H9 (cell line): ENCODE measurements around the gene ANKRD65. TPM values are rescaled to one million over a fixed set of nuclear protein-coding genes. Genes with fewer than 3 reads are reported as not detected.

ENCODE experiments used
- DNase-seq: peaks from one replicate; pipeline ENCODE4 v3.0.0-alpha.2; 2017
- H2AFZ ChIP-seq: one replicate; pipeline ENCODE4 v1.6.1; 2013; ENCODE audit warnings: mild to moderate bottlenecking, low read length, control low read depth, moderate library complexity
- H2AK5ac ChIP-seq: 2 replicates; pipeline ENCODE4 v1.6.1; 2013; ENCODE audit warnings: low read length, control low read depth, mixed read lengths; ENCODE audit not compliant: insufficient read length
- H2BK120ac ChIP-seq: one replicate; pipeline ENCODE4 v1.6.1; 2013; ENCODE audit warnings: low read depth, mild to moderate bottlenecking, low read length, control low read depth, inconsistent platforms; ENCODE audit not compliant: poor library complexity, severe bottlenecking
- H2BK12ac ChIP-seq: 2 replicates; pipeline ENCODE4 v1.6.1; 2013; ENCODE audit warnings: low read length, control low read depth, mixed read lengths, low read depth; ENCODE audit not compliant: insufficient read length
- H2BK15ac ChIP-seq: 2 replicates; pipeline ENCODE4 v1.6.1; 2013; ENCODE audit warnings: low read depth, low read length, control low read depth
- H2BK20ac ChIP-seq: one replicate; pipeline ENCODE4 v1.6.1; 2013; ENCODE audit warnings: low read depth, mild to moderate bottlenecking, low read length, control low read depth, inconsistent platforms; ENCODE audit not compliant: poor library complexity, severe bottlenecking
- H2BK5ac ChIP-seq: 2 replicates; pipeline ENCODE4 v1.6.1; 2013; ENCODE audit warnings: low read length, control low read depth, mixed read lengths; ENCODE audit not compliant: insufficient read length
- H3K14ac ChIP-seq: 2 replicates; pipeline ENCODE4 v1.6.1; 2013; ENCODE audit warnings: low read length, control low read depth; ENCODE audit not compliant: insufficient read depth
- H3K18ac ChIP-seq: 2 replicates; pipeline ENCODE4 v1.6.1; 2013; ENCODE audit warnings: low read depth, mild to moderate bottlenecking, mixed read lengths, low read length, control low read depth; ENCODE audit not compliant: insufficient read length
- H3K23ac ChIP-seq: 2 replicates; pipeline ENCODE4 v1.6.1; 2013; ENCODE audit warnings: low read length, control low read depth, mixed read lengths, low read depth; ENCODE audit not compliant: insufficient read length
- H3K23me2 ChIP-seq: 2 replicates; pipeline ENCODE4 v1.6.1; 2013; ENCODE audit warnings: low read depth, mild to moderate bottlenecking, mixed read lengths, low read length, control low read depth; ENCODE audit not compliant: insufficient read length, poor library complexity, severe bottlenecking
- H3K27ac ChIP-seq: 2 replicates; pipeline ENCODE4 v1.5.1; 2013; ENCODE audit warnings: low read length, control low read depth, mixed read lengths, low read depth; ENCODE audit not compliant: insufficient read length
- H3K27me3 ChIP-seq: 2 replicates; pipeline ENCODE4 v1.6.1; 2013; ENCODE audit warnings: low read length, control low read depth, inconsistent platforms; ENCODE audit not compliant: insufficient read depth
- H3K4ac ChIP-seq: 2 replicates; pipeline ENCODE4 v1.6.1; 2013; ENCODE audit warnings: low read depth, mild to moderate bottlenecking, control low read depth, inconsistent platforms, low read length, moderate library complexity
- H3K4me1 ChIP-seq: 2 replicates; pipeline ENCODE4 v1.6.1; 2013; ENCODE audit warnings: low read length, control low read depth, inconsistent platforms; ENCODE audit not compliant: insufficient read depth
- H3K4me2 ChIP-seq: 2 replicates; pipeline ENCODE4 v1.6.1; 2013; ENCODE audit warnings: low read length, control low read depth, mixed read lengths; ENCODE audit not compliant: insufficient read length, insufficient read depth
- H3K56ac ChIP-seq: 2 replicates; pipeline ENCODE4 v1.6.1; 2013; ENCODE audit warnings: low read depth, mild to moderate bottlenecking, mixed read lengths, low read length, control low read depth; ENCODE audit not compliant: insufficient read length
- H3K79me1 ChIP-seq: 2 replicates; pipeline ENCODE4 v1.6.1; 2013; ENCODE audit warnings: low read depth, mild to moderate bottlenecking, moderate library complexity, low read length, control low read depth, inconsistent platforms; ENCODE audit not compliant: insufficient read depth, poor library complexity, severe bottlenecking
- H3K79me2 ChIP-seq: 2 replicates; pipeline ENCODE4 v1.6.1; 2013; ENCODE audit warnings: low read length, control low read depth, inconsistent platforms; ENCODE audit not compliant: insufficient read depth
- H3K9ac ChIP-seq: 2 replicates; pipeline ENCODE4 v1.6.1; 2013; ENCODE audit warnings: low read length, control low read depth, mixed read lengths; ENCODE audit not compliant: insufficient read length; ENCODE audit errors: extremely low read depth
- H3K9me3 ChIP-seq: one replicate; pipeline ENCODE4 v1.6.1; 2013; ENCODE audit warnings: low read depth, low read length, inconsistent platforms; ENCODE audit not compliant: control insufficient read depth
- H3T11ph ChIP-seq: one replicate; pipeline ENCODE4 v1.6.1; 2013; ENCODE audit warnings: mild to moderate bottlenecking, low read length, control low read depth, inconsistent platforms
- H4K20me1 ChIP-seq: one replicate; pipeline ENCODE4 v1.6.1; 2013; ENCODE audit not compliant: control insufficient read depth, insufficient read length, insufficient read depth
- H4K5ac ChIP-seq: 2 replicates; pipeline ENCODE4 v1.6.1; 2013; ENCODE audit warnings: low read depth, mild to moderate bottlenecking, mixed read lengths, low read length, control low read depth; ENCODE audit not compliant: insufficient read length
- H4K8ac ChIP-seq: replicated peaks from 2 replicates; pipeline ENCODE4 v1.6.1; 2013; ENCODE audit warnings: low read length, control low read depth, mixed read lengths, low read depth; ENCODE audit not compliant: insufficient read length
- H4K91ac ChIP-seq: 2 replicates; pipeline ENCODE4 v1.6.1; 2013; ENCODE audit warnings: low read depth, mild to moderate bottlenecking, moderate library complexity, mixed read lengths, low read length, control low read depth; ENCODE audit not compliant: insufficient read length
- H3K27ac Mint-ChIP-seq, 3 experiments: 2 replicates in 2 of 3; 3 replicates in 1 of 3; pipeline ENCODE4 v1.8.0; 2020 to 2021; ENCODE audit warnings: mixed read lengths in 3 of 3, mild to moderate bottlenecking in 1 of 3, moderate library complexity in 1 of 3
- H3K27me3 Mint-ChIP-seq: 2 replicates; pipeline ENCODE4 v1.8.0; 2021; ENCODE audit warnings: low read depth, mild to moderate bottlenecking, moderate library complexity, mixed read lengths
- H3K36me3 Mint-ChIP-seq, 3 experiments: 2 replicates in 2 of 3; 3 replicates in 1 of 3; pipeline ENCODE4 v1.8.0; 2020 to 2021; ENCODE audit warnings: low read depth in 3 of 3, mixed read lengths in 3 of 3; ENCODE audit not compliant: insufficient read depth in 1 of 3
- H3K4me1 Mint-ChIP-seq, 2 experiments: 2 replicates each; pipeline ENCODE4 v1.8.0; 2020; ENCODE audit warnings: mixed read lengths in 2 of 2
- H3K4me3 Mint-ChIP-seq, 2 experiments: 2 replicates in 1 of 2; 3 replicates in 1 of 2; pipeline ENCODE4 v1.8.0; 2020 to 2021; ENCODE audit warnings: mild to moderate bottlenecking in 2 of 2, mixed read lengths in 2 of 2, moderate library complexity in 1 of 2
- H3K9me3 Mint-ChIP-seq, 2 experiments: 2 replicates in 1 of 2; 3 replicates in 1 of 2; pipeline ENCODE4 v1.8.0; 2020; ENCODE audit warnings: mild to moderate bottlenecking in 2 of 2, mixed read lengths in 2 of 2, moderate library complexity in 1 of 2
- WGBS: extraction: QIAGEN DNeasy Blood & Tissue Kit; methylation state at CpG from one replicate; pipeline ENCODE4 v1.1.7; 2013; ENCODE audit warnings: missing lambda C conversion rate, low lambda C conversion rate, mixed read lengths; ENCODE audit not compliant: insufficient read length; ENCODE audit errors: extremely low coverage; 5-methylcytosine and 5-hydroxymethylcytosine counted together
- total RNA-seq: library from RNA; stranded (reverse); gene quantifications from 2 replicates; pipeline ENCODE4 v1.2.1, GENCODE V29; 2021
- TF ChIP-seq, protein P1 (sequence below): fragments of 200-600 bp; sonication (generic); conservative IDR thresholded peaks from 3 replicates; pipeline ENCODE4 v1.8.0; 2021; ENCODE audit warnings: antibody characterized with exemption, mild to moderate bottlenecking

The ANKRD65 gene
- total RNA-seq, 1 experiment from 2014 or later: 3.1 TPM

DNA sequence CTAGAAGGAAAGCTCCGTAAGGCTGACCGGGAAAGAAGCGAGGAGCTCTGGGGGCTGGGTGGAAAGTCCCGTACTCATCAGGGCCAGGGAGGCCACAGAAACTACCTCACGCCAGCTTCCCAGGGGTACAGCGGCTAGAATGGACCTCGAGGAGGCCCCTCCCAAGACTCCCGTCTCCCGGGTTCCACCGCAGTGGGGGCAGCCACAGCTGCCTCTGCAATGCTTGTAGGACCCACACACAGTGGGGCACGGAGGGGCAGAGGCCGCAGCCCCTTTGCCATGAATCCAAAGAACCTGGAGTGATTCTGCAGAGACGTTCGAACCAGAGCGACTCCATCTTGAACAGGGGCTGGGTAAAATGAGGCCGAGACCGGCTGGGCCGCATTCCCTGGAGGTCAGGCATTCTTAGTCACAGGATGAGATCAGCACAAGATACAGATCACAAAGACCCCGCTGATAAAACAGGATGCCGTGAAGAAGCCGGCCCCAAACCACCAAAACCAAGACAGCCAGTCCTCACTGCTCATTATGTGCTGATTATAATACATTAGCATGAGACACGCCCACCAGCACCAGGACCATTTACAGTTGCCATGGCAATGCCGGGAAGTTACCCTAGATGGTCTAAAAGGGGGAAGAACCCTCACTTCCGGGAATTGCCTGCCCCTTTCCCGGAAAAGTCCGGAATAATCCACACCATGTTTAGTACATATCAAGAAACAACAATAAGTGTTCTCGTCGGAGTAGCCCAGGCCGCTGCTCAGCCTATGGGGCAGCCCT lies 1.6 kb upstream of the ANKRD65 start:
- Histone ChIP-seq H3K4ac (no peak overlapping the region), H3K79me2 (no peaks in the 10 kb centered on the region), H3K18ac (no peak overlapping the region), H3K56ac (no peak overlapping the region), H2BK15ac (no peak overlapping the region), H3K23me2 (peaks cover 3% of the 10 kb centered on the region), H4K91ac (no peak overlapping the region), H3K9me3 (no peaks in the 10 kb centered on the region), H3K4me1 (peaks cover 5% of the 10 kb centered on the region; the same call in 1 of the 2 replicates), H3K23ac (no peak overlapping the region), H3K4me2 (no peak overlapping the region), H4K8ac (no peak overlapping the region), H3K27ac (no peak overlapping the region), H3K9ac (no peak overlapping the region), H2BK12ac (no peak overlapping the region), H2BK120ac (no peak overlapping the region), H3K14ac (peak overlapping the region; percentile 24; the same call in 1 of the 2 replicates), H4K5ac (no peak overlapping the region), H3T11ph (no peak overlapping the region), H3K79me1 (no peaks in the 10 kb centered on the region), H2AFZ (no peak overlapping the region), H2BK20ac (no peak overlapping the region), H2AK5ac (no peak overlapping the region), H2BK5ac (no peak overlapping the region), H4K20me1 (no peaks in the 10 kb centered on the region), H3K27me3 (no peaks in the 10 kb centered on the region)
- peaks cover 33 to 55% of the 10 kb centered on the region in 2 experiments for H3K4me1 Mint-ChIP-seq
- H3K36me3 Mint-ChIP-seq: no peaks in the 10 kb centered on the region; a peak in 2 of 7 replicates
- no CpG with 5 or more reads among the region's 29 CpGs for WGBS
- H3K4me3 Mint-ChIP-seq: no peak overlapping the region; a peak in 1 of 5 replicates
- peak overlapping the region in 2 of 3 experiments; percentile 83 to 91; a peak in 6 of 7 replicates for H3K27ac Mint-ChIP-seq
- H3K27me3 Mint-ChIP-seq: no peaks in the 10 kb centered on the region
- peak; percentile 79 for DNase-seq
- TF ChIP-seq, protein P1, sequence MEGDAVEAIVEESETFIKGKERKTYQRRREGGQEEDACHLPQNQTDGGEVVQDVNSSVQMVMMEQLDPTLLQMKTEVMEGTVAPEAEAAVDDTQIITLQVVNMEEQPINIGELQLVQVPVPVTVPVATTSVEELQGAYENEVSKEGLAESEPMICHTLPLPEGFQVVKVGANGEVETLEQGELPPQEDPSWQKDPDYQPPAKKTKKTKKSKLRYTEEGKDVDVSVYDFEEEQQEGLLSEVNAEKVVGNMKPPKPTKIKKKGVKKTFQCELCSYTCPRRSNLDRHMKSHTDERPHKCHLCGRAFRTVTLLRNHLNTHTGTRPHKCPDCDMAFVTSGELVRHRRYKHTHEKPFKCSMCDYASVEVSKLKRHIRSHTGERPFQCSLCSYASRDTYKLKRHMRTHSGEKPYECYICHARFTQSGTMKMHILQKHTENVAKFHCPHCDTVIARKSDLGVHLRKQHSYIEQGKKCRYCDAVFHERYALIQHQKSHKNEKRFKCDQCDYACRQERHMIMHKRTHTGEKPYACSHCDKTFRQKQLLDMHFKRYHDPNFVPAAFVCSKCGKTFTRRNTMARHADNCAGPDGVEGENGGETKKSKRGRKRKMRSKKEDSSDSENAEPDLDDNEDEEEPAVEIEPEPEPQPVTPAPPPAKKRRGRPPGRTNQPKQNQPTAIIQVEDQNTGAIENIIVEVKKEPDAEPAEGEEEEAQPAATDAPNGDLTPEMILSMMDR: no peak
- no peaks in the 10 kb centered on the region for H3K9me3 Mint-ChIP-seq
